Psoas muscle (tissue), 8 donors: ENCODE measurements around the gene SIT1. TPM values are rescaled to one million over a fixed set of nuclear protein-coding genes. Genes with fewer than 3 reads are reported as not detected.

Experiments
- ATAC-seq, 4 donors: fragments of 200-7000 bp; cut with Tn5 transposase; one replicate each; pipeline ENCODE4 v1.9.1; 2020; ENCODE audit warnings: moderate library complexity in 3 of 4, mild to moderate bottlenecking in 2 of 4
- DNase-seq, 2 donors: peaks; one replicate each; pipeline ENCODE4 v3.0.0-alpha.2; 2020
- H3K27ac ChIP-seq: fragments of 200-600 bp; one replicate; pipeline ENCODE4 v1.8.0; 2022
- H3K27me3 ChIP-seq, 3 donors: fragments of 200-600 bp in 1 of 3; one replicate each; pipeline versions ENCODE4 v1.6.1 to v1.8.0; 2013 to 2022; ENCODE audit warnings: low read length in 2 of 3, mild to moderate bottlenecking in 2 of 3, moderate library complexity in 1 of 3; ENCODE audit not compliant: insufficient read depth in 3 of 3
- H3K36me3 ChIP-seq, 2 donors: fragments of 200-600 bp in 1 of 2; one replicate each; pipeline versions ENCODE4 v1.6.1 to v1.8.0; 2013 to 2022; ENCODE audit warnings: low read depth in 1 of 2, mild to moderate bottlenecking in 1 of 2, moderate library complexity in 1 of 2; ENCODE audit not compliant: insufficient read depth in 1 of 2
- H3K4me1 ChIP-seq: fragments of 200-600 bp; one replicate; pipeline ENCODE4 v1.8.0; 2022
- H3K4me3 ChIP-seq: fragments of 200-600 bp; one replicate; pipeline ENCODE4 v1.8.0; 2022; ENCODE audit warnings: mild to moderate bottlenecking
- H3K9me3 ChIP-seq: fragments of 200-600 bp; one replicate; pipeline ENCODE4 v1.8.0; 2022
- CTCF ChIP-seq: fragments of 200-600 bp; IDR thresholded peaks from one replicate; pipeline ENCODE4 v1.8.0; 2022; ENCODE audit warnings: antibody characterized with exemption
- WGBS, 3 donors: extraction: QIAGEN DNeasy Blood & Tissue Kit; methylation state at CpG; one replicate each; pipeline versions ENCODE4 v1.1.6 to v1.1.7; 2013; 5-methylcytosine and 5-hydroxymethylcytosine counted together
- intact Hi-C, 2 donors: fragments of 100-400 bp; cut with DNase I; formaldehyde crosslinking; loops; one replicate each; pipeline versions ENCODE4 v1.11.0 to v1.14.2; 2022
- polyA plus RNA-seq, 3 donors: library from polyadenylated mRNA; stranded (reverse); fragments of 200-250 nt; gene quantifications; one replicate each; pipeline ENCODE4 v1.2.3, GENCODE V29; 2013
- total RNA-seq, 4 donors: library from RNA; stranded (reverse); fragmentation: NEBNext Ultra II Directional in 2 of 4; extraction: Animal tissue kit (Norgen Biotek cat#: 25700) in 2 of 4; gene quantifications; one replicate each; pipeline versions ENCODE4 v1.2.1 to v1.2.4, GENCODE V29; 2021 to 2023
- donor health status: healthy with polysubstance abuse.
- donor health status: DM: no; HTN: no; CAD: no; lungs with moderate emphysema.
- donor health status: Bipolar disorder and iron deficiency.
- donor health status: healthy.
- donor health status: DM: yes; HTN: yes; CAD: no.
- donor health status: DM: no; HTN: no; CAD: no.
- donor health status: DM: no; HTN: no; CAD: no.
- donor health status: DM: yes; HTN: yes; CAD: no.

SIT1 gene
- total and polyA plus RNA-seq, 7 donors: 0.08 to 0.34 (median 0.24) TPM; not detected in 1

GRCh38 chr9:35636135-35636876 lies 14.4 kb downstream of the SIT1 start:
- Histone ChIP-seq H3K4me1 (no peaks in the 10 kb centered on the region), H3K36me3 (no peaks in the 10 kb centered on the region), H3K4me3 (no peak overlapping the region), H3K27ac (peak overlapping the region; percentile 16), H3K9me3 (no peaks in the 10 kb centered on the region), H3K27me3 (no peaks in the 10 kb centered on the region)
- no peak for ATAC-seq
- intact Hi-C loops: loop anchor here in 1 of 2 donors (10.0 kb wide), 1 partner anchor 658 kb away; no protein-coding TSS in a partner anchor
- 76 to 87% (median 84%) methylated on average over 9 of the region's 9 CpGs for WGBS, 3 donors
- no peak for TF ChIP-seq CTCF
- DNase-seq: no peak

- H3K27ac ChIP-seq: no peak overlapping the region
- TF ChIP-seq CTCF: no peak
Measured at GRCh38 chr9:35635730-35636129, 15.0 kb downstream of the SIT1 start.

GRCh38 chr9:35629597-35629996 lies 21.1 kb downstream of the SIT1 start:
- no peak for TF ChIP-seq CTCF
- Histone ChIP-seq H3K9me3 (no peaks in the 10 kb centered on the region), H3K4me1 (no peaks in the 10 kb centered on the region), H3K4me3 (no peak overlapping the region), H3K36me3 (no peaks in the 10 kb centered on the region), H3K27me3 (no peaks in the 10 kb centered on the region), H3K27ac (no peak overlapping the region)
- no peak for DNase-seq
- ATAC-seq: no peak
- WGBS, 3 donors: 82 to 87% (median 85%) methylated on average over 5 of the region's 5 CpGs
- intact Hi-C loops: loop anchor here in 1 of 2 donors (5.0 kb wide), 1 partner anchor 47 kb away; no protein-coding TSS in a partner anchor

More at GRCh38 chr9:35635730-35636129, 15.0 kb downstream of the SIT1 start:
- no peaks in the 10 kb centered on the region for H3K4me1 ChIP-seq
- H3K27me3 ChIP-seq: no peaks in the 10 kb centered on the region
- ATAC-seq: no peak
- H3K36me3 ChIP-seq: no peaks in the 10 kb centered on the region
- no peak for DNase-seq
- intact Hi-C loops: loop anchor here in 1 of 2 donors (10.0 kb wide), 1 partner anchor 659 kb away; no protein-coding TSS in a partner anchor
- no peaks in the 10 kb centered on the region for H3K9me3 ChIP-seq
- H3K4me3 ChIP-seq: no peak overlapping the region

GRCh38 chr9:35628389-35628991 lies 22.2 kb downstream of the SIT1 start:
- no peaks in the 10 kb centered on the region for H3K4me1 ChIP-seq
- no peaks in the 10 kb centered on the region for H3K9me3 ChIP-seq
- H3K36me3 ChIP-seq: no peaks in the 10 kb centered on the region
- WGBS, 3 donors: 97% methylated on average over 6 of the region's 6 CpGs
- intact Hi-C loops: loop anchor here in 1 of 2 donors (5.0 kb wide), 1 partner anchor 46 kb away; no protein-coding TSS in a partner anchor
- no peaks in the 10 kb centered on the region for H3K27me3 ChIP-seq
- H3K4me3 ChIP-seq: no peak overlapping the region
- ATAC-seq (no peak), DNase-seq (no peak)
- H3K27ac ChIP-seq: no peak overlapping the region
- TF ChIP-seq CTCF: no peak
